H1 (cell line): ENCODE results near the gene TGFBR1. TPM values are rescaled to one million over a fixed set of nuclear protein-coding genes. Genes with fewer than 3 reads are reported as not detected.

Experiments used
- CTCF ChIA-PET: fragments of 300-600 bp; sonication (Branson Sonifier 250); formaldehyde crosslinking; loops from one replicate; lab custom pipeline; 2021; ENCODE audit not compliant: partially characterized antibody; lab: Charles Lee
- POLR2A ChIA-PET: fragments of 300-600 bp; sonication (Branson Sonifier 250); formaldehyde crosslinking; loops from one replicate; lab custom pipeline; 2021; ENCODE audit warnings: inconsistent platforms; ENCODE audit not compliant: partially characterized antibody; lab: Charles Lee
- DNase-seq, 2 experiments: peaks; one replicate each; pipeline versions ENCODE4 v3.0.0 to v3.0.0-alpha.2; 2010 to 2022; ENCODE audit warnings: low spot score in 2 of 2, low read depth in 1 of 2, mixed read lengths in 1 of 2
- FAIRE-seq: peaks from 2 replicates; lab custom pipeline; 2011; peaks lifted over from hg19 to GRCh38; lab: Jason Lieb, UNC
- H2AFZ ChIP-seq: 2 replicates; pipeline ENCODE4 v1.8.1; 2012; ENCODE audit warnings: low read length, inconsistent platforms
- H2AK5ac ChIP-seq: 2 replicates; pipeline ENCODE4 v1.6.1; 2013; ENCODE audit warnings: low read depth, low read length
- H2BK120ac ChIP-seq: replicated peaks from 2 replicates; pipeline ENCODE3; 2013; ENCODE audit warnings: low read depth, low read length, inconsistent platforms
- H2BK12ac ChIP-seq: 2 replicates; pipeline ENCODE4 v1.6.1; 2013; ENCODE audit warnings: low read depth, low read length
- H2BK15ac ChIP-seq: 2 replicates; pipeline ENCODE4 v1.6.1; 2013; ENCODE audit warnings: low read length
- H2BK20ac ChIP-seq: 2 replicates; pipeline ENCODE4 v1.6.1; 2013; ENCODE audit warnings: low read length
- H2BK5ac ChIP-seq: 2 replicates; pipeline ENCODE4 v1.6.1; 2013; ENCODE audit warnings: low read depth, low read length
- H3K14ac ChIP-seq: 2 replicates; pipeline ENCODE4 v1.6.1; 2013; ENCODE audit warnings: inconsistent platforms; ENCODE audit not compliant: insufficient read length
- H3K18ac ChIP-seq: 2 replicates; pipeline ENCODE4 v1.6.1; 2013; ENCODE audit warnings: low read length; ENCODE audit errors: extremely low read depth
- H3K23ac ChIP-seq: 2 replicates; pipeline ENCODE4 v1.6.1; 2013; ENCODE audit warnings: inconsistent platforms; ENCODE audit not compliant: insufficient read length
- H3K23me2 ChIP-seq: 2 replicates; pipeline ENCODE4 v1.6.1; 2013; ENCODE audit warnings: low read depth, low read length
- H3K27ac ChIP-seq: 2 replicates; pipeline ENCODE4 v1.6.1; 2011; ENCODE audit warnings: low read depth, low read length, inconsistent platforms
- H3K27me3 ChIP-seq, 4 experiments: replicated peaks in 1 of 4; 1 replicate in 1 of 4; 2 replicates in 3 of 4; pipeline versions ENCODE4 v1.6.1 to v1.8.1; 2011 to 2013; ENCODE audit warnings: low read length in 3 of 4, mild to moderate bottlenecking in 3 of 4, inconsistent platforms in 2 of 4, mixed read lengths in 2 of 4, moderate library complexity in 1 of 4; ENCODE audit not compliant: control insufficient read depth in 3 of 4, insufficient read depth in 3 of 4; ENCODE audit errors: extremely low read depth in 1 of 4
- H3K36me3 ChIP-seq, 4 experiments: 2 replicates each; pipeline versions ENCODE4 v1.6.1 to v1.8.1; 2011 to 2013; ENCODE audit warnings: mild to moderate bottlenecking in 4 of 4, low read length in 3 of 4, moderate library complexity in 2 of 4, control low read depth in 1 of 4, inconsistent platforms in 1 of 4; ENCODE audit not compliant: insufficient read depth in 4 of 4, control insufficient read depth in 2 of 4
- H3K4ac ChIP-seq: replicated peaks from 2 replicates; pipeline ENCODE3; 2013; ENCODE audit warnings: low read length, low read depth, mixed read lengths, inconsistent platforms; ENCODE audit not compliant: insufficient read length
- H3K4me1 ChIP-seq, 4 experiments: replicated peaks in 1 of 4; 1 replicate in 1 of 4; 2 replicates in 3 of 4; pipeline versions ENCODE4 v1.6.1 to v1.8.1; 2011 to 2013; ENCODE audit warnings: low read length in 3 of 4, inconsistent platforms in 2 of 4, mixed read lengths in 1 of 4; ENCODE audit not compliant: insufficient read depth in 4 of 4, control insufficient read depth in 3 of 4
- H3K4me2 ChIP-seq, 2 experiments: 2 replicates each; pipeline versions ENCODE4 v1.6.1 to v1.8.1; 2011 to 2013; ENCODE audit warnings: low read depth in 2 of 2, low read length in 2 of 2, control low read depth in 1 of 2, inconsistent platforms in 1 of 2, mild to moderate bottlenecking in 1 of 2; ENCODE audit not compliant: insufficient read depth in 1 of 2
- H3K4me3 ChIP-seq, 4 experiments: fragments of 200-600, 300-600 bp in 1 of 4; sonication (generic), shearing (Covaris generic), sonication (Bioruptor Twin) in 1 of 4; 2 replicates each; pipeline versions ENCODE4 v1.5.1 to v1.8.1; 2011 to 2016; ENCODE audit warnings: low read length in 4 of 4, low read depth in 3 of 4, control low read depth in 2 of 4, inconsistent platforms in 2 of 4, mild to moderate bottlenecking in 2 of 4, mixed read lengths in 1 of 4, moderate library complexity in 1 of 4; ENCODE audit not compliant: insufficient read depth in 2 of 4; ENCODE audit errors: extremely low read depth in 1 of 4
- H3K56ac ChIP-seq: replicated peaks from 2 replicates; pipeline ENCODE3; 2013; ENCODE audit warnings: low read depth, mild to moderate bottlenecking, mixed read lengths, low read length, inconsistent platforms; ENCODE audit not compliant: insufficient read length
- H3K79me1 ChIP-seq: 2 replicates; pipeline ENCODE4 v1.6.1; 2013; ENCODE audit warnings: low read depth, low read length, control low read depth
- H3K79me2 ChIP-seq, 2 experiments: 2 replicates each; pipeline versions ENCODE4 v1.6.1 to v1.8.1; 2012 to 2013; ENCODE audit warnings: low read length in 2 of 2, mild to moderate bottlenecking in 2 of 2, inconsistent platforms in 1 of 2; ENCODE audit not compliant: insufficient read depth in 2 of 2, control insufficient read depth in 1 of 2
- H3K9ac ChIP-seq, 4 experiments: replicated peaks in 1 of 4; 1 replicate in 1 of 4; 2 replicates in 3 of 4; pipeline versions ENCODE4 v1.6.1 to v1.8.1; 2011 to 2013; ENCODE audit warnings: low read depth in 3 of 4, low read length in 3 of 4, control low read depth in 2 of 4, mild to moderate bottlenecking in 2 of 4, moderate library complexity in 2 of 4, inconsistent platforms in 1 of 4; ENCODE audit errors: extremely low read depth in 1 of 4
- H3K9me3 ChIP-seq, 2 experiments: 2 replicates each; pipeline versions ENCODE4 v1.6.1 to v1.8.1; 2012 to 2013; ENCODE audit warnings: mild to moderate bottlenecking in 2 of 2, moderate library complexity in 2 of 2, control low read depth in 1 of 2, inconsistent platforms in 1 of 2, low read depth in 1 of 2, low read length in 1 of 2, mixed read lengths in 1 of 2; ENCODE audit not compliant: insufficient read depth in 2 of 2
- H4K20me1 ChIP-seq, 2 experiments: replicated peaks in 1 of 2; 2 replicates each; pipeline versions ENCODE3 to v1.8.1; 2011 to 2013; ENCODE audit warnings: inconsistent platforms in 2 of 2, low read length in 2 of 2, mild to moderate bottlenecking in 1 of 2; ENCODE audit not compliant: insufficient read depth in 2 of 2, control insufficient read depth in 1 of 2
- H4K5ac ChIP-seq: 2 replicates; pipeline ENCODE4 v1.6.1; 2013; ENCODE audit warnings: low read length, low read depth, mixed read lengths, inconsistent platforms; ENCODE audit not compliant: insufficient read length
- H4K8ac ChIP-seq: 2 replicates; pipeline ENCODE4 v1.8.0; 2013; ENCODE audit warnings: mild to moderate bottlenecking, moderate library complexity, low read length, inconsistent platforms; ENCODE audit not compliant: insufficient read depth; ENCODE audit errors: extremely low read depth
- H4K91ac ChIP-seq: replicated peaks from 2 replicates; pipeline ENCODE3; 2013; ENCODE audit warnings: low read length, mixed read lengths, inconsistent platforms; ENCODE audit not compliant: insufficient read length
- BACH1 ChIP-seq: IDR thresholded peaks from 2 replicates; pipeline ENCODE4 v1.6.1; 2012; ENCODE audit warnings: low read length, improper control_type of control experiment
- BRCA1 ChIP-seq: IDR thresholded peaks from 2 replicates; pipeline ENCODE4 v1.6.1; 2012; ENCODE audit warnings: low read depth, low read length, improper control_type of control experiment
- CREB1 ChIP-seq: IDR thresholded peaks from 2 replicates; pipeline ENCODE4 v1.6.1; 2012; ENCODE audit warnings: inconsistent platforms
- KDM5A ChIP-seq: fragments of 200-600 bp; IDR thresholded peaks from 2 replicates; pipeline ENCODE4 v1.7.1; 2012; ENCODE audit warnings: mild to moderate bottlenecking, low read length, inconsistent platforms, mixed read lengths
- MAFK ChIP-seq: IDR thresholded peaks from 2 replicates; pipeline ENCODE4 v1.6.1; 2012; ENCODE audit warnings: low read depth, mild to moderate bottlenecking, improper control_type of control experiment, low read length
- RNF2 ChIP-seq: fragments of 200-900, 300-1000 bp; sonication (generic); IDR thresholded peaks from 2 replicates; pipeline ENCODE4 v1.7.1; 2016; ENCODE audit warnings: borderline replicate concordance, low read depth, mild to moderate bottlenecking, antibody characterized with exemption, low read length; ENCODE audit not compliant: poor library complexity, severe bottlenecking; ENCODE audit errors: missing control alignments
- SIN3A ChIP-seq, 2 experiments: IDR thresholded peaks in 1 of 2; conservative IDR thresholded peaks in 1 of 2; 2 replicates each; pipeline ENCODE4 v1.6.1; 2011 to 2012; ENCODE audit warnings: low read length in 2 of 2, improper control_type of control experiment in 1 of 2, low read depth in 1 of 2, mild to moderate bottlenecking in 1 of 2
- SIRT6 ChIP-seq: IDR thresholded peaks from one replicate; pipeline ENCODE4 v1.7.1; 2012; ENCODE audit warnings: low read length, inconsistent platforms
- WGBS, 2 experiments: shearing (Covaris generic) in 1 of 2; methylation state at CpG; one replicate each; pipeline versions ENCODE4 v1.1.6 to v1.1.7; 2013 to 2015; ENCODE audit warnings: low lambda C conversion rate in 2 of 2, mixed read lengths in 2 of 2, inconsistent platforms in 1 of 2, low coverage in 1 of 2, missing lambda C conversion rate in 1 of 2; ENCODE audit not compliant: insufficient replicate concordance in 2 of 2, insufficient coverage in 1 of 2, insufficient read length in 1 of 2; ENCODE audit errors: extremely low coverage in 1 of 2, missing lambda C conversion rate in 1 of 2; 5-methylcytosine and 5-hydroxymethylcytosine counted together
- polyA plus RNA-seq, 7 experiments: library from polyadenylated mRNA; depleted of rRNA in 3 of 7; stranded (reverse) in 5 of 7; unstranded in 2 of 7; fragments of >200 nt in 5 of 7; fragments of 200-250 nt in 2 of 7; gene quantifications; 1 replicate in 5 of 7; 2 replicates in 1 of 7; 4 replicates in 1 of 7; pipeline versions ENCODE4 v1.2.1 to v1.2.3, GENCODE V29; 2011 to 2013; ENCODE audit warnings: missing spikeins in 2 of 7, mixed read lengths in 2 of 7
- total RNA-seq: library from RNA; stranded (reverse); fragmentation: NEBNext Ultra II Directional; extraction: Animal tissue kit (Norgen Biotek cat#: 25700); gene quantifications from 2 replicates; pipeline ENCODE4 v1.2.1, GENCODE V29; 2021
- TF ChIP-seq, protein P1 (sequence below): IDR thresholded peaks from 2 replicates; pipeline ENCODE4 v1.6.1; 2012; ENCODE audit warnings: inconsistent platforms

Gene TGFBR1
- total and polyA plus RNA-seq, 2 of the 8 experiments (the other 6 are each of a cell fraction or from before 2014, with no cell fraction given): 16.8 to 52.4 TPM

DNA sequence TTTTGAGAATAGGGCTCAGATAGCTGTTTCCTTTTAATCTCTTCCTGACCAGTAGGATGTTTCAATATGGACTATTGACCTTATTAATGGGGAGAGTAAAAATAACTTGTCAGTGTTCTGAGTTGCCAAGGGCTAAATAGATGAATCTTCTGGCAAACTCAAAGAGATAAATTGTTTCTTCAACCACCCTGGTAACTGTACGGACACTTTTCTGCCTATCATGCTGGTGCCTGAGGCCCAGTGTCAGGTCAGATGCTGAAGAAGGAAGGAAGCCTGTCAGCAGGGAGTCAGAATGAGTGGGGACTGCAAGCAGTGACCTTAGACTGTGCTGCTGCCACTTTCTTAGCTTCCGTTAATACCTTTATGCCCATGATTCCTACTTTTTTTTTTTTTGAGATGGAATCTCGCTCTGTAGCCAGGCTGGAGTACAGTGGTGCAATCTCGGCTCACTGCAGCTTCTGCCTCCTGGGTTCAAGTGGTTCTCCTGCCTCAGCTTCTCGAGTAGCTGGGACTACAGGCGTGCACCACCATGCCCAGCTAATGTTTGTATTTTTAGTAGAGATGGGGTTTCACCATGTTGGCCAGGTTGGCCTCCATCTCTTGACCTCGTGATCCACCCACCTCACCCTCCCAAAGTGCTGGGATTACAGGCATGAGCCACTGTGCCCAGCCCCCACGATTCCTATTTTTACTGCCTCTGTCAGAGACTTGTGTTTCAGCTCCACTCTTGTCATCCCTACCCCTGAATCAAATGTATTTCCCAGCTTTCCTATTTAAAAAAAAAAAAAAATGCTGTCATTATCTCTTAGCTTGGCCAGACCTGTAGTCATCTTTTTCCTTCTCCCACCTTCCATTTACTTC, 33.7 kb downstream of the TGFBR1 start:
- Histone ChIP-seq H3K14ac (no peak overlapping the region), H2BK120ac (no peak overlapping the region), H3K36me3 (peaks cover 0 to 33% (median 6%) of the 10 kb centered on the region in 4 experiments; a peak in 5 of 8 replicates), H3K4ac (no peak overlapping the region), H4K5ac (no peak overlapping the region), H3K4me2 (no peak overlapping the region), H3K9me3 (no peaks in the 10 kb centered on the region), H3K23me2 (no peaks in the 10 kb centered on the region), H3K18ac (no peak overlapping the region), H4K20me1 (no peaks in the 10 kb centered on the region), H3K9ac (no peak overlapping the region), H3K27me3 (no peaks in the 10 kb centered on the region), H3K79me2 (no peaks in the 10 kb centered on the region), H2BK20ac (no peak overlapping the region), H2BK5ac (no peak overlapping the region), H4K91ac (no peak overlapping the region), H3K23ac (no peak overlapping the region), H2AK5ac (no peak overlapping the region), H2AFZ (no peak overlapping the region), H2BK12ac (no peak overlapping the region), H3K56ac (no peak overlapping the region), H3K4me3 (no peak overlapping the region), H3K79me1 (no peaks in the 10 kb centered on the region; the same call in 1 of the 2 replicates), H4K8ac (no peak overlapping the region), H3K4me1 (no peaks in the 10 kb centered on the region), H3K27ac (no peak overlapping the region), H2BK15ac (no peak overlapping the region)
- no peak for DNase-seq
- no peak for FAIRE-seq
- WGBS, 2 experiments: 88% methylated on average over 7 of the region's 8 CpGs; no CpG with 5 or more reads in 1 of the 2 experiments
- ChIA-PET POLR2A (interaction anchor here (0.6 to 0.8 kb wide), 2 partner anchors 35 to 358 kb away, joined by 3 read pairs; no protein-coding TSS in a partner anchor), CTCF (interaction anchor here (0.6 to 8.9 kb wide), 13 partner anchors 10 to 614 kb away, joined by 3 to 108 read pairs (median 4); partner anchors contain the start of genes COL15A1 and TGFBR1)
- TF ChIP-seq MAFK: no peak
- TF ChIP-seq RNF2: no peak
- TF ChIP-seq SIRT6: no peak
- no peak for TF ChIP-seq BRCA1
- no peak for TF ChIP-seq SIN3A (conservative IDR thresholded peaks at IDR 0.05 in 1 of 2, IDR thresholded peaks at IDR 0.05 in 1 of 2; ENCODE audit: low read depth in 1 of 2, low read length in 2 of 2)
- TF ChIP-seq BACH1: no peak
- TF ChIP-seq KDM5A: no peak
- TF ChIP-seq CREB1: no peak
- TF ChIP-seq, protein P1, sequence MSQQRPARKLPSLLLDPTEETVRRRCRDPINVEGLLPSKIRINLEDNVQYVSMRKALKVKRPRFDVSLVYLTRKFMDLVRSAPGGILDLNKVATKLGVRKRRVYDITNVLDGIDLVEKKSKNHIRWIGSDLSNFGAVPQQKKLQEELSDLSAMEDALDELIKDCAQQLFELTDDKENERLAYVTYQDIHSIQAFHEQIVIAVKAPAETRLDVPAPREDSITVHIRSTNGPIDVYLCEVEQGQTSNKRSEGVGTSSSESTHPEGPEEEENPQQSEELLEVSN: no peak
